ENCODE results near the gene TRAPPC2L.
"Not testable (repeated sequence)": the region's sequence is repeated elsewhere in the genome, so short reads cannot be mapped to it uniquely, and the experiment has no call there.

The TRAPPC2L gene

GRCh38 chr16:88888461-88889387 lies 31.8 kb downstream of the TRAPPC2L start:
- no peak overlapping the region for H3K4me3 ChIP-seq (ENCODE audit: low read depth, low read length)
- TF ChIP-seq CTCF (IDR thresholded peaks at IDR 0.05; ENCODE audit: low read depth, low read length), result no peak

DNA sequence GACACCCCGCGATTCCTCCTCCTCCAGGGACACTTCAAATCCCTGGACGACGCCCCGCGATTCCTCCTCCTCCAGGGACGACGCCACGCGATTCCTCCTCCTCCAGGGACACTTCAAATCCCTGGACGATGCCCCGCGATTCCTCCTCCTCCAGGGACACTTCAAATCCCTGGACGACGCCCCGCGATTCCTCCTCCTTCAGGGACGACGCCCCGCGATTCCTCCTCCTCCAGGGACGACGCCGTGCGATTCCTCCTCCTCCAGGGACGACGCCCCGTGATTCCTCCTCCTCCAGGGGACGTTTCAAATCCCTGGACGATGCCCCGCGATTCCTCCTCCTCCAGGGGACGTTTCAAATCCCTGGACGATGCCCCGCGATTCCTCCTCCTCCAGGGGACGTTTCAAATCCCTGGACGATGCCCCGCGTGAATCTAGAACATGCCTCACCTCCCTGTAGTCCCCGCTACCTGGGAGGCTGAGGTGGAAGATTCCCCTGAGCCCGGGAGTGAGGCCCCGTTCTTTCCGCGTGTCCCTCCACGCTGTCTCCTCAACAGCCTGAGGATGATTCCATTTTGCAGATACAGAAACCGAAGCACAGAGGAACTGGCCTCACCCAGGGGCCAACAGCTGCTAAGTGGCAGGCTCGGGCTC lies 32.9 kb downstream of the TRAPPC2L start:
- H3K4me3 ChIP-seq (ENCODE audit: low read depth, low read length), result not testable (repeated sequence)

- no peak overlapping the region for H3K4me3 ChIP-seq (ENCODE audit: low read depth, low read length)
- no peak for TF ChIP-seq CTCF (IDR thresholded peaks at IDR 0.05; ENCODE audit: low read depth, low read length)
Measured at GRCh38 chr16:88891083-88891482, 34.2 kb downstream of the TRAPPC2L start.

- TF ChIP-seq CTCF (IDR thresholded peaks at IDR 0.05; ENCODE audit: low read depth, low read length), result no peak
Measured at GRCh38 chr16:88892065-88892464, 35.1 kb downstream of the TRAPPC2L start.

DNA sequence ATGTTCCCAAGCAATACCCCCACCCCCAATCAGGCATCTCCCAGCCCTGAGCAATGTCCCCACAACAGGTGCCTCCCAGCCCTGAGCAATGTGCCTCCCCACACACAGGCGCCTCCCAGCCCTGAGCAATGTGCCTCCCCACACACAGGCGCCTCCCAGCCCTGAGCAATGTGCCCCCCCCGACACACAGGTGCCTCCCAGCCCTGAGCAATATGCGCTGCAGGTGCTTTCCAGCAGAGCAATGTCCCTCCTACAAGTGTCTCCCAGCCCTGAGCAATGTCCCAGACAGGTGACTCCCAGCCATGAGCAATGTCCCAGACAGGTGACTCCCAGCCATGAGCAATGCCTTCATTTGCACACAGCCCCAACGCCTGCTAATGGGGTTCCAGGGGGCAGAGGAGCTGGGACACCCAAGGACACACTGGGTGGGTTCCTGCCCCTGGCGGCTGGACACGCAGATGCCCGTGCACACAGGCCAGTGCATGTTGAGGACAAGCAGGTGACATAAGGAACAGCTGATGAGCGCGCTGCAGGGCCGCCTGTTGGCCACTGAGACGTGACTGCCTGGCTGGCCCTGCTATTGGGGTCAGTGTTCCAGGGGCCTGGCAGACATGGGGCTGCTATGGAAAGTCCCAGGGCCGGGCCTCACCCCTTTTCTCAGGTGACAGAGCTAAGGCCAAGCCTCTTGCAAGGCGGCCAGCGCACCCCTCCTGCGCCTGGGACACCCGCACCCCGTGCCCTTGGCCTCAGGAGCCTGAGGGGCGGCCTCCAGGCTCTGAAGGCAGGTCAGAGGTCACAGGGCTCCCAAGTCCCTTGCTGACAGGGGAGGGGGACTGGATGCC lies 36.4 kb downstream of the TRAPPC2L start:
- TF ChIP-seq CTCF (IDR thresholded peaks at IDR 0.05; ENCODE audit: low read depth, low read length), result no peak
- H3K4me3 ChIP-seq (ENCODE audit: low read depth, low read length), result no peak overlapping the region

More at GRCh38 chr16:88892065-88892464, 35.1 kb downstream of the TRAPPC2L start:
- H3K4me3 ChIP-seq (ENCODE audit: low read depth, low read length), result no peak overlapping the region

DNA sequence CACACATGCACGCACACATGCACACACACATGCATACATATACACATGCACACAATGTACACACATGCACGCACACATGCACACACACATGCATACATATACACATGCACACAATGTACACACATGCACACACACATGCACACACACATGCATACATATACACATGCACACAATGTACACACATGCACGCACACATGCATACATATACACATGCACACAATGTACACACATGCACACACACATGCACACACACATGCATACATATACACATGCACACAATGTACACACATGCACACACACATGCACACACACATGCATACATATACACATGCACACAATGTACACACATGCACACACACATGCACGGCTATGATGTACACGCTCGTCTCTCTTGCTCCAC lies 37.3 kb downstream of the TRAPPC2L start:
- H3K4me3 ChIP-seq (ENCODE audit: low read depth, low read length), result not testable (repeated sequence)

GRCh38 chr16:88894681-88895300 lies 37.9 kb downstream of the TRAPPC2L start:
- no peak overlapping the region for H3K4me3 ChIP-seq (ENCODE audit: low read depth, low read length)

More at GRCh38 chr16:88894681-88895300, 37.9 kb downstream of the TRAPPC2L start:
- TF ChIP-seq CTCF (IDR thresholded peaks at IDR 0.05; ENCODE audit: low read depth, low read length), result no peak

All from WI38 (cell line).